GM23338 (cell line): Measurements from ENCODE around the gene UNC45B.

Source experiments
- CREB1 ChIP-seq: fragments of 250-450 bp; sonication (Bioruptor Pico); IDR thresholded peaks from 2 replicates; pipeline ENCODE4 v1.5.0; 2020; ENCODE audit warnings: low read depth, mild to moderate bottlenecking, moderate library complexity
- CTCF ChIP-seq, 2 experiments: fragments of 200-600 bp in 1 of 2; sonication (generic) in 1 of 2; conservative IDR thresholded peaks; 2 replicates each; pipeline versions ENCODE4 v1.5.1 to v1.6.1; 2016 to 2017; ENCODE audit warnings: antibody characterized with exemption in 2 of 2, low read depth in 2 of 2, mild to moderate bottlenecking in 2 of 2, moderate library complexity in 1 of 2
- EZH2 ChIP-seq: fragments of 200-600 bp; sonication (generic); IDR thresholded peaks from one replicate; pipeline ENCODE4 v1.8.0; 2017; ENCODE audit warnings: antibody characterized with exemption, mild to moderate bottlenecking, low read depth; ENCODE audit not compliant: unreplicated experiment
- EZH2phosphoT487 ChIP-seq: fragments of 200-600 bp; sonication (generic); IDR thresholded peaks from one replicate; pipeline ENCODE4 v1.8.1; 2018; ENCODE audit warnings: antibody characterized with exemption; ENCODE audit not compliant: unreplicated experiment
- JUNB ChIP-seq: IDR thresholded peaks from one replicate; pipeline ENCODE4 v1.6.1; 2016; ENCODE audit warnings: antibody characterized with exemption; ENCODE audit not compliant: unreplicated experiment
- NANOG ChIP-seq: IDR thresholded peaks from 2 replicates; pipeline ENCODE4 v1.6.1; 2016; ENCODE audit warnings: antibody characterized with exemption, borderline replicate concordance
- POLR2AphosphoS5 ChIP-seq: IDR thresholded peaks from 2 replicates; pipeline ENCODE4 v1.6.1; 2016; ENCODE audit warnings: antibody characterized with exemption, low read depth
- STAT1 ChIP-seq: IDR thresholded peaks from one replicate; pipeline ENCODE4 v1.6.1; 2016; ENCODE audit warnings: antibody characterized with exemption; ENCODE audit not compliant: unreplicated experiment
- TF ChIP-seq, protein P1 (sequence below): IDR thresholded peaks from one replicate; pipeline ENCODE4 v1.6.1; 2018; ENCODE audit warnings: antibody characterized with exemption; ENCODE audit not compliant: unreplicated experiment

DNA sequence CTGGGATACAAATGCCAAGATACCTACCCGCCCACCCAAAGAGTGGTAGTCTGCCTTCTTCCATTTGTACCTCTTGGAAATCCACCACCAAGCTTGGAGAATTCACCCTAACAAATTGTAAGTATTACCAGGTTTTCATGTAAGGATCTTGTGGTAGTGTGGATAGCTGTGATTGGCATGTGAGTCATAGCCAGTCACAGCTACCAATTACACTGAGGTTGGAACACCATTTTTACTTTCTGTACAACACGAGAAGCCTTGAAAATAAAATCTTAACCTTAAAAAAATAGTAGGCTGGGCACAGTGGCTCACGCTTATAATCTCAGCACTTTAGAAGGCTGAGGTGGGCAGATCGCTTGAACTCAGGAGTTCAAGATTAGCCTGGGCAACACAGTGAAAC, 65.1 kb downstream of the UNC45B start:
- no peak for TF ChIP-seq CTCF (conservative IDR thresholded peaks at IDR 0.05; ENCODE audit: low read depth in 2 of 2)
- no peak for TF ChIP-seq POLR2AphosphoS5
- TF ChIP-seq EZH2: no peak
- TF ChIP-seq, protein P1, sequence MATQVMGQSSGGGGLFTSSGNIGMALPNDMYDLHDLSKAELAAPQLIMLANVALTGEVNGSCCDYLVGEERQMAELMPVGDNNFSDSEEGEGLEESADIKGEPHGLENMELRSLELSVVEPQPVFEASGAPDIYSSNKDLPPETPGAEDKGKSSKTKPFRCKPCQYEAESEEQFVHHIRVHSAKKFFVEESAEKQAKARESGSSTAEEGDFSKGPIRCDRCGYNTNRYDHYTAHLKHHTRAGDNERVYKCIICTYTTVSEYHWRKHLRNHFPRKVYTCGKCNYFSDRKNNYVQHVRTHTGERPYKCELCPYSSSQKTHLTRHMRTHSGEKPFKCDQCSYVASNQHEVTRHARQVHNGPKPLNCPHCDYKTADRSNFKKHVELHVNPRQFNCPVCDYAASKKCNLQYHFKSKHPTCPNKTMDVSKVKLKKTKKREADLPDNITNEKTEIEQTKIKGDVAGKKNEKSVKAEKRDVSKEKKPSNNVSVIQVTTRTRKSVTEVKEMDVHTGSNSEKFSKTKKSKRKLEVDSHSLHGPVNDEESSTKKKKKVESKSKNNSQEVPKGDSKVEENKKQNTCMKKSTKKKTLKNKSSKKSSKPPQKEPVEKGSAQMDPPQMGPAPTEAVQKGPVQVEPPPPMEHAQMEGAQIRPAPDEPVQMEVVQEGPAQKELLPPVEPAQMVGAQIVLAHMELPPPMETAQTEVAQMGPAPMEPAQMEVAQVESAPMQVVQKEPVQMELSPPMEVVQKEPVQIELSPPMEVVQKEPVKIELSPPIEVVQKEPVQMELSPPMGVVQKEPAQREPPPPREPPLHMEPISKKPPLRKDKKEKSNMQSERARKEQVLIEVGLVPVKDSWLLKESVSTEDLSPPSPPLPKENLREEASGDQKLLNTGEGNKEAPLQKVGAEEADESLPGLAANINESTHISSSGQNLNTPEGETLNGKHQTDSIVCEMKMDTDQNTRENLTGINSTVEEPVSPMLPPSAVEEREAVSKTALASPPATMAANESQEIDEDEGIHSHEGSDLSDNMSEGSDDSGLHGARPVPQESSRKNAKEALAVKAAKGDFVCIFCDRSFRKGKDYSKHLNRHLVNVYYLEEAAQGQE: no peak
- no peak for TF ChIP-seq CREB1 (CRISPR knock-in tag)
- TF ChIP-seq EZH2phosphoT487: no peak
- no peak for TF ChIP-seq JUNB
- TF ChIP-seq NANOG: no peak
- no peak for TF ChIP-seq STAT1
